Kidney tubule cell (primary cell): ENCODE measurements around the gene FRAT1.
A peak's percentile ranks its signal among the peaks of the same experiment; 100 is the strongest.

Experiments used
- DNase-seq: peaks from one replicate; pipeline ENCODE4 v3.0.0-alpha.2; 2018; ENCODE audit warnings: low spot score

FRAT1 gene

GRCh38 chr10:97307866-97308780 lies 10.9 kb upstream of the FRAT1 start:
- peak; percentile 35 for DNase-seq

GRCh38 chr10:97311111-97311626 lies 7.9 kb upstream of the FRAT1 start:
- peak; percentile 59 for DNase-seq

GRCh38 chr10:97312897-97313296 lies 6.2 kb upstream of the FRAT1 start:
- no peak for DNase-seq

- DNase-seq: no peak
These were observed 4.4 kb upstream of the FRAT1 start for GRCh38 chr10:97314671-97315070.

GRCh38 chr10:97319671-97320479 lies 804 bp downstream of the FRAT1 start:
- peak; percentile 51 for DNase-seq

GRCh38 chr10:97320480-97321031 lies 1.5 kb downstream of the FRAT1 start:
- DNase-seq: no peak

GRCh38 chr10:97321032-97321803 lies 2.1 kb downstream of the FRAT1 start:
- DNase-seq: no peak

GRCh38 chr10:97321804-97322190 lies 2.7 kb downstream of the FRAT1 start:
- no peak for DNase-seq

GRCh38 chr10:97323501-97323900 lies 4.4 kb downstream of the FRAT1 start:
- no peak for DNase-seq

GRCh38 chr10:97325754-97326153 lies 6.7 kb downstream of the FRAT1 start:
- no peak for DNase-seq

- no peak for DNase-seq
These were observed 8.6 kb downstream of the FRAT1 start for GRCh38 chr10:97327348-97328294.

- no peak for DNase-seq
These were observed 9.8 kb downstream of the FRAT1 start for GRCh38 chr10:97328646-97329453.

GRCh38 chr10:97329766-97330165 lies 10.7 kb downstream of the FRAT1 start:
- DNase-seq: no peak

GRCh38 chr10:97331153-97331703 lies 12.2 kb downstream of the FRAT1 start:
- no peak for DNase-seq

- peak; percentile 82 for DNase-seq
These were observed 13.7 kb downstream of the FRAT1 start for GRCh38 chr10:97332591-97333350.

GRCh38 chr10:97333351-97333600 lies 14.2 kb downstream of the FRAT1 start:
- no peak for DNase-seq

GRCh38 chr10:97333601-97334369 lies 14.7 kb downstream of the FRAT1 start:
- peak; percentile 70 for DNase-seq
